Measurements from ENCODE around the gene RASA3. TPM values are rescaled to one million over a fixed set of nuclear protein-coding genes. Genes with fewer than 3 reads are reported as not detected.
"Not testable (repeated sequence)": the region's sequence is repeated elsewhere in the genome, so short reads cannot be mapped to it uniquely, and the experiment has no call there.

Gene RASA3
- polyA plus RNA-seq, 5 donors, result 10.5 to 14.4 (median 12.2) TPM

- no peak for DNase-seq
These were observed 4.7 kb downstream of the RASA3 start for GRCh38 chr13:114127473-114128347.

- no peak for DNase-seq
These were observed 5.5 kb downstream of the RASA3 start for GRCh38 chr13:114126789-114127472.

- DNase-seq, result not testable (repeated sequence)
These were observed 6.3 kb downstream of the RASA3 start for GRCh38 chr13:114126086-114126485.

GRCh38 chr13:114125589-114125988, 6.8 kb downstream of the RASA3 start:
- DNase-seq, result no peak

- no peak for DNase-seq
These were observed 7.5 kb downstream of the RASA3 start for GRCh38 chr13:114124921-114125320.

- DNase-seq, result no peak
These were observed 8.0 kb downstream of the RASA3 start for GRCh38 chr13:114124431-114124830.

- DNase-seq, result no peak
These were observed 8.5 kb downstream of the RASA3 start for GRCh38 chr13:114123876-114124275.

- no peak for DNase-seq
These were observed 9.0 kb downstream of the RASA3 start for GRCh38 chr13:114123448-114123847.

GRCh38 chr13:114122591-114123211, 9.7 kb downstream of the RASA3 start:
- no peak for DNase-seq

GRCh38 chr13:114122127-114122511, 10.3 kb downstream of the RASA3 start:
- DNase-seq, result no peak

GRCh38 chr13:114121496-114122126, 10.8 kb downstream of the RASA3 start:
- no peak for DNase-seq

- no peak for DNase-seq
These were observed 11.4 kb downstream of the RASA3 start for GRCh38 chr13:114121031-114121430.

- no peak for DNase-seq
These were observed 11.8 kb downstream of the RASA3 start for GRCh38 chr13:114120591-114121011.

GRCh38 chr13:114119196-114119595, 13.2 kb downstream of the RASA3 start:
- peak; percentile 78 to 85 for DNase-seq

- no peak for DNase-seq
These were observed 13.8 kb downstream of the RASA3 start for GRCh38 chr13:114118511-114119123.

- DNase-seq, result no peak
These were observed 14.3 kb downstream of the RASA3 start for GRCh38 chr13:114118086-114118485.

- DNase-seq, result not testable (repeated sequence)
These were observed 15.0 kb downstream of the RASA3 start for GRCh38 chr13:114117341-114117874.

GRCh38 chr13:114116734-114117133, 15.7 kb downstream of the RASA3 start:
- DNase-seq, result no peak

GRCh38 chr13:114115796-114116195, 16.6 kb downstream of the RASA3 start:
- no peak for DNase-seq

- DNase-seq, result no peak
These were observed 17.2 kb downstream of the RASA3 start for GRCh38 chr13:114115191-114115671.

GRCh38 chr13:114114666-114115065, 17.8 kb downstream of the RASA3 start:
- DNase-seq, result not testable (repeated sequence)
